ENCODE results near the gene UGCG. TPM values are rescaled to one million over a fixed set of nuclear protein-coding genes. Genes with fewer than 3 reads are reported as not detected.

Gene UGCG
- total RNA-seq, 2 experiments from 2014 or later, result 12.7 to 14.2 TPM

DNA sequence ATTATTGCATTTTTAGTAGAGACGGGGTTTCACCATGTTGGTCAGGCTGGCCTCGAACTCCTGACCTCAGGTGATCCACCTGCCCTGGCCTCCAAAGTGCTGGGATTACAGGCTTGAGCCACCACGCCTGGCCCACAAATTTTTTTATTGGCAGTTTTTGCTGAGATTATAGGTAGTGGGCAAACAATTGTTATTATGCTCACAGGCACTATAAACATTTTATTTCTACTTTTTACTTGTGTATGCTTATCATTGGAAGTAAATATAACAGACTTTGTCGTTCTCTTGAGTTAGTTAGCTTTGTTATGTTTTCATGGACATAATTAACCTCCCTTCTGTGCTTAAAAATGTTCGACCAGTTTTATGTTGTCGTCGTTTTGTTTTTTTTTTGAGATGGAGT is 23.9 kb downstream of the UGCG start:
- Mint-ChIP-seq H3K4me3 (no peak overlapping the region), H3K9me3 (ENCODE audit: low read depth) (no peaks in the 10 kb centered on the region), H3K27me3 (no peaks in the 10 kb centered on the region), H3K27ac (no peak overlapping the region), H3K4me1 (peaks cover 22% of the 10 kb centered on the region), H3K36me3 (ENCODE audit: low read depth) (peaks cover 33% of the 10 kb centered on the region)
- CTCF ChIA-PET, result interaction anchor here (0.6 to 1.2 kb wide), 2 partner anchors 36 to 57 kb away, joined by 3 to 4 read pairs; no protein-coding TSS in a partner anchor
- intact Hi-C loops (cut with DNase I, micrococcal nuclease), result loop anchor here in 1 of 2 experiments (10.0 kb wide), 1 partner anchor 1666 kb away; the partner anchor contains the start of gene TXN
- POLR2A ChIA-PET, result interaction anchor here (0.6 kb wide), 1 partner anchor 51 kb away, joined by 4 read pairs; no protein-coding TSS in a partner anchor
- DNase-seq (no peak), ATAC-seq (no peak)

DNA sequence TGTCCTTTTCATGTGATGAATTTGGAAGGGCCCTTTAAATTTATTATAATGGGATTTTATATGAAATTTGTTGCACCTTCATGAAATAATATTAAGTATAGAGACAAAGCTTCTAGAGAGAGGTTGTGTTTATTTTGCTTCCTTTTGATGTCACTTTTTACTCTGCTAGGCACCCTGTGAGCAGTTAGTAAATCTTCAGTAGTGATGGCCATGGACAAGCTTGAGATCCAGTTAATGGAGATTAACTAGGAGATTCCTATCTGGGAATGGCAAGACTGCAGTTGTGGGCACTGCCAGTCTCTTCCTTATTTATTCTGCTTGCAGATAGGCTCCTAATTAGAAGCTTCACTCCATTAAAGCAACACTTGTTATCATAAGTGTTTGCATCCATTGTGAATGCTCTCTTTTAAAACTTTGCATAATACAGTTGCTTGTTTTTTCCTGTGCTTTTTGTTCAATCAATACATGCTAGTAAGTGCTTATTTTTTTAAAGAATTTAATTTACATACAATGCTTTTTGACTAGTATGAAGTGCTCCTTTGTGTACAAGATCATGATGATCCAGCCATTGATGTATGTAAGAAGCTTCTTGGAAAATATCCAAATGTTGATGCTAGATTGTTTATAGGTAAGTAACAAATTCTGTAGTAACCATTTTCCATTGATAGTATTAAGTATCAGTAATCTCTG is 25.9 kb downstream of the UGCG start:
- H3K36me3 Mint-ChIP-seq (ENCODE audit: low read depth), result peaks cover 26% of the 10 kb centered on the region
- no peak overlapping the region for H3K4me3 Mint-ChIP-seq
- no peaks in the 10 kb centered on the region for H3K27me3 Mint-ChIP-seq
- POLR2A ChIA-PET, result no interaction called here
- CTCF ChIA-PET, result interaction anchor here (1.3 to 2.5 kb wide), 3 partner anchors 8 to 15 kb away, joined by 4 to 9 read pairs (median 6); no protein-coding TSS in a partner anchor
- no peaks in the 10 kb centered on the region for H3K9me3 Mint-ChIP-seq (ENCODE audit: low read depth)
- H3K4me1 Mint-ChIP-seq, result peaks cover 22% of the 10 kb centered on the region
- ATAC-seq (no peak), DNase-seq (no peak)
- peak overlapping the region; percentile 0 for H3K27ac Mint-ChIP-seq
- intact Hi-C loops (cut with DNase I, micrococcal nuclease), result loop anchor here in 1 of 2 experiments (10.0 kb wide), 1 partner anchor 1668 kb away; the partner anchor contains the start of gene TXN

DNA sequence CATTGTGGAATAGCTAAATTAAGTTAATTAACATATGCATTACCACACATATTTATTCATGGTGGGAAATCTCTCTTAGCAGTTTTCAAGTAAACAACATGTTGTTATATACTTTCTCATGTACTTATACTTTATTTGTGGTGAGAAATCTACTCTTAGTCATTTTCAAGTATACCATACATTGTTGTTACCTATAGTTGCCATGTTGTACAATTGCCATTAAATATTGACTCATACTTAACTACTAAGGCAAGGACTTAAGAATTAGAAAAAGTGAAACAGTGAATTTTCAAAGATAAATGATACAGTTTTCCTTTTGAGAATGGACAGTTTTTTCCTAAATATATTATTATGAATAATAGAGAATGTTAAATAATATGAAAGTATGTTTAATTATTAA is 27.7 kb downstream of the UGCG start:
- no peak overlapping the region for H3K4me3 Mint-ChIP-seq
- POLR2A ChIA-PET, result no interaction called here
- CTCF ChIA-PET, result interaction anchor here (0.9 to 2.5 kb wide), 5 partner anchors 10 to 151 kb away, joined by 4 to 9 read pairs (median 6); no protein-coding TSS in a partner anchor
- intact Hi-C loops (cut with DNase I, micrococcal nuclease), result loop anchor here in 1 of 2 experiments (10.0 kb wide), 1 partner anchor 1669 kb away; the partner anchor contains the start of gene TXN
- no peaks in the 10 kb centered on the region for H3K9me3 Mint-ChIP-seq (ENCODE audit: low read depth)
- no peak overlapping the region for H3K27ac Mint-ChIP-seq
- H3K4me1 Mint-ChIP-seq, result peaks cover 28% of the 10 kb centered on the region
- DNase-seq (no peak), ATAC-seq (no peak)
- H3K36me3 Mint-ChIP-seq (ENCODE audit: low read depth), result peaks cover 27% of the 10 kb centered on the region
- no peaks in the 10 kb centered on the region for H3K27me3 Mint-ChIP-seq

DNA sequence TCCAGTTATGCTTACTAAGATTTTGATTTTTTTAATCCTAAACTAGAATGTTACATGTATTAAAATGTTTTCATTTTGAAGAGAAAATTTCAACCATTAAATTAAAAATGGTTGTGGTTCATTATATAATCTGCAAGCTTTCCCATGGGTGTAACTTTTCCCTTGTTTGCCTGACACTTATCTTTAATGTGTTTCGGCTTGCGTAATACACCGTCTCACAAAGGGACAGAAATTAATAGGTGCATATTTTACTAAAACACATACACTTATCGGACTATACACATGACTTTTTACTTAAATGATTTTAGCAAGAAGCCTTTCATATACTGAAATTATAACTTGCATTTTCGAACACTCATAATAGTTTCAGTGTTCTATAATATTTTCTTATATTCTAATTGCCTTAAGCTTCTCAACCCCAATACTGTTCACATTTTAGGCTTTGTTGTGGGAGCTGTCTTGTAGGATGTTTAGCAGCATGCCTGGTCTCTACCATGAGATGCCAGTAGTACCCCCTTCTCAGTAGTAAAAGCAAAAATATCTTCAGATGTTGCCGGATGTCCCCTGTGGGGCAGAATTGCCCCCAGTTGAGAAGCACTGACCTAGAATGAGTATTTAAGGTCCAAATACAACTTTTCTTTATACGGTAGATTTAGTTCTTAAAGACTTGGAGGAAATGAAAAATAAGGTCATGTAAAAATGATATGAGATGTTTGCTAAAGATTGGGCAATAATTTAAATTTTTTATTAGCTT is 28.6 kb downstream of the UGCG start:
- no peak overlapping the region for H3K27ac Mint-ChIP-seq
- H3K27me3 Mint-ChIP-seq, result no peaks in the 10 kb centered on the region
- peaks cover 25% of the 10 kb centered on the region for H3K4me1 Mint-ChIP-seq
- no peak overlapping the region for H3K4me3 Mint-ChIP-seq
- ChIA-PET POLR2A (no interaction called here), CTCF (interaction anchor here (0.7 to 2.5 kb wide), 4 partner anchors 9 to 131 kb away, joined by 3 to 9 read pairs (median 3); no protein-coding TSS in a partner anchor)
- intact Hi-C loops (cut with DNase I, micrococcal nuclease), result loop anchor here in 1 of 2 experiments (10.0 kb wide), 1 partner anchor 1670 kb away; the partner anchor contains the start of gene TXN
- no peak for ATAC-seq
- no peaks in the 10 kb centered on the region for H3K9me3 Mint-ChIP-seq (ENCODE audit: low read depth)
- peaks cover 24% of the 10 kb centered on the region for H3K36me3 Mint-ChIP-seq (ENCODE audit: low read depth)
- DNase-seq, result no peak

DNA sequence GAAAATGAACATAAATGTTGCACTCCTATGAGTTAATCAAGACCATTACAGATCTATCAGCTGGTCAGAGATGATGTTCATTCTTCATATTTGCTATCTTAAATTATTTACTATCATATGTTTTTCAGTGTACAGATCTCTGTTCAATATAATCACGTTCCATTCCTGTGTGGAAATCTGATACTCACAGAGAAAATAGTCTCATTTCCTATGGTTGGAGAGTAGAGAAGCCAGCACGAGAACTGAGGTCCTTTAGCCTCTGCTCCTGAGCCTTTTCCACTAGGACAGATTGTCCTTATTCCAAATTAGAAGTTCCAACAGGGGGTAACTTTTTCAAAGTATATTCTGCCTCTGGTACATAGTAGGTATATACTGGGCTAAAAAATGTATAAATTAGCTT is 29.2 kb downstream of the UGCG start:
- Mint-ChIP-seq H3K27me3 (no peaks in the 10 kb centered on the region), H3K4me1 (peaks cover 25% of the 10 kb centered on the region), H3K9me3 (ENCODE audit: low read depth) (no peaks in the 10 kb centered on the region), H3K4me3 (no peak overlapping the region), H3K36me3 (ENCODE audit: low read depth) (peaks cover 25% of the 10 kb centered on the region), H3K27ac (no peak overlapping the region)
- intact Hi-C loops (cut with DNase I, micrococcal nuclease), result loop anchor here in 1 of 2 experiments (1.0 to 10.0 kb wide), 2 partner anchors 9 to 1671 kb away; partner anchors contain the start of gene TXN
- ATAC-seq (no peak), DNase-seq (no peak)
- CTCF ChIA-PET, result interaction anchor here (0.6 to 1.4 kb wide), 4 partner anchors 10 to 149 kb away, joined by 3 to 7 read pairs (median 4); no protein-coding TSS in a partner anchor
- POLR2A ChIA-PET, result no interaction called here

DNA sequence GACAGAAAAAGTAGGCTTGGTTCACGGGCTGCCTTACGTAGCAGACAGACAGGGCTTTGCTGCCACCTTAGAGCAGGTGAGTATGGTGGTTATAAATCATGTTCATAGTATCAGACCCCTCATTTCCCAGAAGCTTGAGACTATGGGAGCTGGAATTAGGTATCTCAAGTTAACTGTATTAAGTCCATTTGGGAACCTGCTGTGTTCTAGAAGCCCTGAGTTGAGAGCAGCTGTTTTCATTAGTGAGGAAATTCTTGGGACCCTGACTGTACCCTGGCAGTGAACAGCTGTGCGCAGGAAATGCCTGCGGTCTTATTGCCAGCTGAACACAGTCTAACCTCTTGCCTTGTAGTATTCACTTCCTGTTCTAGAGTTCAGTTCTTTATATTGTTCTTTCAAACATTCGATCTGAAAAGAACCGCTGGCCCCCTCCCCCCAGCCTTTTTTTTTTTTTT is 29.8 kb downstream of the UGCG start:
- no peak overlapping the region for H3K27ac Mint-ChIP-seq
- POLR2A ChIA-PET, result interaction anchor here (0.6 kb wide), 1 partner anchor 77 kb away, joined by 14 read pairs; no protein-coding TSS in a partner anchor
- H3K36me3 Mint-ChIP-seq (ENCODE audit: low read depth), result peaks cover 32% of the 10 kb centered on the region
- ATAC-seq, result peak; percentile 96
- CTCF ChIA-PET, result interaction anchor here (0.6 to 1.4 kb wide), 4 partner anchors 9 to 148 kb away, joined by 3 to 7 read pairs (median 4); no protein-coding TSS in a partner anchor
- peaks cover 25% of the 10 kb centered on the region for H3K4me1 Mint-ChIP-seq
- H3K9me3 Mint-ChIP-seq (ENCODE audit: low read depth), result no peaks in the 10 kb centered on the region
- peak; percentile 68 for DNase-seq
- no peak overlapping the region for H3K4me3 Mint-ChIP-seq
- intact Hi-C loops (cut with DNase I, micrococcal nuclease), result loop anchor here in 1 of 2 experiments (1.0 to 10.0 kb wide), 2 partner anchors 10 to 1672 kb away; partner anchors contain the start of gene TXN
- H3K27me3 Mint-ChIP-seq, result no peaks in the 10 kb centered on the region

DNA sequence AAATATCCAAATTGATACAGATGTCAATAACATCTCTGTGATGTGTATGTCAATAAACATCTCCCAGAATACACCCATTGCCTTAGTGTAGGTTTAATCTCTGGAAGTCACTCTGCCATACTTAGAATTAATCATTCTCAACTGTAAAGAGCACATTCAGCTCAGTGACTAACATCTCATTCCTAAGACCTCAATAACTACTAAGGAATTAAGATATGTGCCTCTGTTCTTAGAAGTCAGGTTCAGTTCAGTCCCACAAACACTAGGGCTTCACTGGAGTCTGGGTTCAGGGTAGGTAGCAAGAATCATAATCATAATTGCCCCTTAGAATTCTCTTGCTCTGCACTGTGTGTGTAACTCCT is 31.7 kb downstream of the UGCG start:
- no peak overlapping the region for H3K27ac Mint-ChIP-seq
- H3K4me1 Mint-ChIP-seq, result peaks cover 25% of the 10 kb centered on the region
- no peak for ATAC-seq
- H3K36me3 Mint-ChIP-seq (ENCODE audit: low read depth), result peaks cover 37% of the 10 kb centered on the region
- POLR2A ChIA-PET, result interaction anchor here (0.5 kb wide), 1 partner anchor 282 kb away, joined by 4 read pairs; no protein-coding TSS in a partner anchor
- H3K27me3 Mint-ChIP-seq, result no peaks in the 10 kb centered on the region
- no peak for DNase-seq
- CTCF ChIA-PET, result interaction anchor here (0.9 kb wide), 1 partner anchor 10 kb away, joined by 3 read pairs; no protein-coding TSS in a partner anchor
- H3K9me3 Mint-ChIP-seq (ENCODE audit: low read depth), result no peaks in the 10 kb centered on the region
- intact Hi-C loops (cut with DNase I, micrococcal nuclease), result loop anchor here in 1 of 2 experiments (10.0 kb wide), 1 partner anchor 1674 kb away; the partner anchor contains the start of gene TXN
- no peak overlapping the region for H3K4me3 Mint-ChIP-seq

DNA sequence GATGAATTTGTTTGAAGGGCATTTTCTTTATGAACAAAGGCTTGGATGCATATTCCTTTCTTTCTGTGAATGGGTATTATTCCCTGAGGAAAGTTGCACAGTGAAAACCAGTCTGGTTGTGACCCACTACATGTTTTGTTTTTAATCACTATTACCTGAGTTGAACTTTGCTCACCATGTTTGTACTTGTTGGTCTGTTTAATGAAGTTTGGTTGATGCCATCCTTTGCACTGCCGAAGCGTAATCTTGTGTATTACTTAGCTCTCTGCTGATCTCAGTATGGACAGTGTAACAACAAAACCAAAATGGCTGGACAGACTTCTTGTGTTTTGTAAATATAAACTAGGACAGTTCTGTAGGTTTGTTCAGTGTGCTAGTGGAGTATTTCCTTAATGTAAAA is 38.1 kb downstream of the UGCG start:
- CTCF ChIA-PET, result interaction anchor here (0.7 to 1.6 kb wide), 2 partner anchors 11 to 12 kb away, joined by 3 to 9 read pairs; no protein-coding TSS in a partner anchor
- POLR2A ChIA-PET, result no interaction called here
- intact Hi-C loops (cut with DNase I, micrococcal nuclease), result no loop called here
- Mint-ChIP-seq H3K4me3 (no peak overlapping the region), H3K36me3 (ENCODE audit: low read depth) (peaks cover 37% of the 10 kb centered on the region), H3K27ac (no peak overlapping the region), H3K27me3 (no peaks in the 10 kb centered on the region), H3K9me3 (ENCODE audit: low read depth) (no peaks in the 10 kb centered on the region), H3K4me1 (peaks cover 23% of the 10 kb centered on the region)
- ATAC-seq (no peak), DNase-seq (no peak)

DNA sequence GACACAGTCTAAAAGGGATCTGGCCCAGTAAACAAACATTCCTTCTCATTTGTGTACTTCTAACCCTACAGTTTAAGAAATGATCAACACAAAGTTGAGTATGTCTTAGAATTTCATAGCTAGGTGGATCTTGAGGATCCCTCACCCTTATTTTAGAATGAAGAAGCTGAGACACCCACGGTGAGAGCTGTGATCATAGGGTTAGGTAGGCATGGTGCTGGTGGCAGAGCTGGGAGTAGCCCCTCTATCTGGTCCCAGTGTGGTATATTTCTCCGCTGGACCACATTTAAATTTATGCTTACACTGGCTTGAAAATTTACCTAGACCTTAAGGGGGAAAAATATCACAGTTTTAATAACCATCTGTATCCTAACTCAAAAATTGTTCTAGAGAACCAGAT is 39.8 kb downstream of the UGCG start:
- H3K27me3 Mint-ChIP-seq, result no peaks in the 10 kb centered on the region
- POLR2A ChIA-PET, result interaction anchor here (0.5 kb wide), 2 partner anchors 138 to 933 kb away, joined by 3 read pairs; no protein-coding TSS in a partner anchor
- no peaks in the 10 kb centered on the region for H3K9me3 Mint-ChIP-seq (ENCODE audit: low read depth)
- H3K4me3 Mint-ChIP-seq, result no peak overlapping the region
- ATAC-seq, result no peak
- peak overlapping the region; percentile 11 for H3K27ac Mint-ChIP-seq
- no peak for DNase-seq
- H3K36me3 Mint-ChIP-seq (ENCODE audit: low read depth), result peaks cover 28% of the 10 kb centered on the region
- H3K4me1 Mint-ChIP-seq, result peaks cover 23% of the 10 kb centered on the region
- intact Hi-C loops (cut with DNase I, micrococcal nuclease), result no loop called here
- CTCF ChIA-PET, result interaction anchor here (0.6 to 2.3 kb wide), 6 partner anchors 10 to 138 kb away, joined by 3 to 9 read pairs (median 6); no protein-coding TSS in a partner anchor

DNA sequence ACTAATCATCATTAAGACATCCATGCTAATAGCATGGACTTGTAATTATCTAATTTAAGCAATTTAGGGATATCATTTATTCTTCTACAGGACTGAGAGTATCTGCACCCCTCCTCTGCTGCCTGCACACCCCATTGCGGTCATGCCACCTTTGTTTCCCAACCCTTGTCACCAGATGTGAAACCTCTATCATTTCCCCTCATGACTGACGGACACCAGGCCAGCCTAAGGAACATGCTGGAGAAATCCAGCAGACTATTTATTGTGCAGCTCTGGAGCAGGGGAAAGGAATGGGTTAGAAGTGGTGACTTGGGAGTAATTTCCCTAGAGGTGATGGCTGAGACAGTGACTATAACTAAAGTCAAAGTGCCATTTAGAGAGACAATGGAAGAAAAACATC is 40.7 kb downstream of the UGCG start:
- Mint-ChIP-seq H3K4me1 (peaks cover 23% of the 10 kb centered on the region), H3K27ac (peak overlapping the region; percentile 86), H3K36me3 (ENCODE audit: low read depth) (peaks cover 22% of the 10 kb centered on the region), H3K4me3 (no peak overlapping the region), H3K9me3 (ENCODE audit: low read depth) (no peaks in the 10 kb centered on the region), H3K27me3 (no peaks in the 10 kb centered on the region)
- DNase-seq (no peak), ATAC-seq (no peak)
- CTCF ChIA-PET, result interaction anchor here (0.5 to 2.3 kb wide), 9 partner anchors 14 to 623 kb away, joined by 3 to 9 read pairs (median 4); no protein-coding TSS in a partner anchor
- intact Hi-C loops (cut with DNase I, micrococcal nuclease), result no loop called here
- POLR2A ChIA-PET, result interaction anchor here (0.5 to 1.3 kb wide), 3 partner anchors 41 to 932 kb away, joined by 3 to 4 read pairs (median 3); partner anchors contain the start of gene UGCG

Measured in activated CD4-positive, alpha-beta T cell treated with anti-CD3 and anti-CD28 coated beads for 36 hours (primary cell).